NCI-H510A (cell line): ENCODE results near the gene EMP3.
"Not testable (repeated sequence)": the region's sequence is repeated elsewhere in the genome, so short reads cannot be mapped to it uniquely, and the experiment has no call there.

ENCODE experiments used
- DNase-seq: peaks from one replicate; lab custom pipeline; 2025; lab: John Stamatoyannopoulos, UW

Gene EMP3

GRCh38 chr19:48325265-48325910 lies at the start of gene EMP3:
TSS of gene EMP3 (plus strand) at chr19:48325552. CDS start at chr19:48326845, 1,293 bp downstream.
- peak; percentile 27 for DNase-seq

- DNase-seq: no peak
Observed at GRCh38 chr19:48279747-48280146, 45.6 kb upstream of the EMP3 start.

DNA sequence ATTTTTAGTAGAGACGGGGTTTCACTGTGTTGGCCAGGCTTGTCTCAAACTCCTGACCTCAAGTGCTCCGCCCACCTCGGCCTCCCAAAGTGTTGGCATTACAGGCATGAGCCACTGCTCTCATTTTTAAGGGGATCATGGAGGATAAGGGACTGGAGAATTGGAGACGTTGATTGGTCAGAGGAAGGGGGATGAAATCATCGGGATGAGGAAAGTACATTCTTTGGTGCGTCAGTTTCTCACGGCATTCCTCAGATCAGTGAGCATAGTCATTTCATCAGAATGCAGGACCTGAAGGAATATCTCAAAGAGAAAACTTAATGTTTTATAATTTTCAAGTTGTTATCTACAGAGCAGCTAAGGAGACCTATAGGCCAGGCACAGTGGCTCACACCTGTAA lies 41.4 kb upstream of the EMP3 start:
- no peak for DNase-seq

DNA sequence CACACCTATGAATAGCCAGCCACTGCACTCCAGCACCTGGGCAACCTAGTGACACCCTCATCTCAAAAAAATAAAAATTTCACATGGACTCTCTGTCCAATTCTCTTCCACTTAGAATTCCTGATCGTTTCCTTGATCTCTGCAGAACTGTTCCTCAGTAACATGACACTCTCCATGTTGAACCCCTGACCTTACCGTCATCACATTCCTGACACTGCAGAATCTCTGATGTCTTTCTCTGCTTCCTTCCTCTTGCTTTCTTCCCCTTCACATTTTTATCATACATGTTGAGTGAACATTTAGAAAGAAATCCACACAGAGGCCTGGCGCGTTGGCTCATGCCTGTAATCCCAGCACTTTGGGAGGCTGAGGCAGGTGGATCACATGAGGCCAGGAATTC lies 40.5 kb upstream of the EMP3 start:
- DNase-seq: no peak

GRCh38 chr19:48287748-48288147 lies 37.6 kb upstream of the EMP3 start:
- no peak for DNase-seq

DNA sequence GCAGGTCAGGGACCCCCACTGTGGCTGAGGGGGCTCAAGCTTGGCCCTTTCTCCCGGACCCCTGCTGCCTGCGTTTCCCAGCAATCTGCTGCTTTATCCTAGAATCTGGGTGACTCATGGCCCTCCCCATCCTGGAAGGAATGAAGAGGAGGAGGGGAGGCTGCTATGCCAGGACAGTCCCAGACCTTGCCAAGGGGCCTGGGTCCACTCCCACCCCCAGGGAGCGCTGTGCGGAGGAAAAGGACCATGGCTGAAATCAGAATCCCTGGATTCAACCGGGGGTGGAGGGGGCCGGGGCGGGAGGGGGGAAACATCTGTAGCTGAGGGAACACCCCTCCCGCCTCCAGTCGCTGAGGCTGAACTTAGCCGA lies 35.0 kb upstream of the EMP3 start:
- no peak for DNase-seq

DNA sequence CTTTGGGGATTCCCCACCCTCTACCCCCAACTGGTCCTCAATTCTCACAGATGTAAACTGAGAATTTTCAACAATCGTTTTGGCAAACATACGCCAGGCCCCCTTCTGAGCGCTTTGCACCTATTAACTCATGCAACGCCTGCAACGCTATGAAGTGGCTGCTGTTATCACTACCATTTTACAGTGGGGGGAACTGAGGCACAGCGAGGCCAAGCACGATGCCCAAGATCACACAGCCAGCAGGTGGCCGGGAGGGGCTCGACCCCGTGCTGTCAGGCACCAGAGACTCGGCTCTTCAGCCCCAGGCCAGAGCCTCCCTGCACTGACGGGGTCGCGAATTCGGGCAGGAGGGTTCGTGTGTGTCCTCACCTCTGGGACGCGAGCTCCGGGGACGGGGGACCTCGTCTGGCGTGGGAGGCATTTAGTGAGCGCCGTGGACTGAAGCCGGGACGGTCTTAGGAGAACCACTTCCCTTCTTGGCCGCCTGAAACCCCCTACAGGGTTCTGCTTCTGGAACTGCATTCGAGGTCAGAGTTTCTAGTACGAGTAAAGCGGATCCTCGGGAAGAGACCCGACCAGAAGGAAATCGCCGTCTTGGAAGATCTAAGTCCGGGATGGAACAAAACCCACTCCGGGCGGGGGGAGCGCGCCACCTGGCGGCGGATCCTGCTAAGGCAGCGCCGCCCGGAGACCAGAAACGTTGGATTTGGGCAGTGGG lies 34.4 kb upstream of the EMP3 start:
- DNase-seq: no peak

GRCh38 chr19:48291489-48291815 lies 33.9 kb upstream of the EMP3 start:
- DNase-seq: not testable (repeated sequence)

DNA sequence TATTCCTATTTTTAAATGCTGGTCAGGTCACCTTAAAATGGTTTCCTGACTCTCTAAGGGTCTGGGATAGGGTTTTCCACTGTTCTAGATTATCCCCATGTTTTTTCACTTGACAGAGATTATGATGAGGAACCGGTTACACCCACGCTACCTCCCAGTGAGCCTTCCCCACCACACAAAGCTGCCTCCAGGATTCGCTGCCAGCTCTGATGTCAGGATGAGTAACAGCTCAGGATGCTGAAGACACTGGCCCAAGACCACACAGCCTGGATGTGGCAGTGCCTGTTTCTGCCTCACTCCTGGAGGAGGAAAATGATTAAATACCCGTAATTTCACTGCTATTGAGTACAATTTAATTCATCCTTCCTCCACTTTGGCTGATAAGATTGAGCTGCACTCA lies 32.6 kb upstream of the EMP3 start:
- no peak for DNase-seq

DNA sequence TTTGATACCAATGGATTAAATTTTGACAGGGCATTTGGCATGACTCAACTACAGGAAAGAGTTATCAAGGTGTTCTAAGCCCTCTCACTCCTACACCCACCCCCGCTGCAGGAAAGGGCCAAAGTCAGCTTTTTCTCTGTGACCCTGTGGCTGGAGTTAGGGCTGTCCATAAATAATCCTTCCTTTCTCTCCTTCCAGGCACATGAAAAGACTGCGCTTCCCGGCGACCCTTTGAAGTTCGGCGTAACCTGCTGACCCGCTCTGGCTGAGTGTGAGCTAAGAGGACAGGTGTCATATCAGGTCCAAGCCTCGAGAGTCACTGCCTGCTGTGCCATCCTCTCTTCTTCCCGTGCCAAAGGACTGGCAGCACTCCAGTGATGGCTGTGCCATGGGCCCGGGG lies 29.9 kb upstream of the EMP3 start:
- no peak for DNase-seq

DNA sequence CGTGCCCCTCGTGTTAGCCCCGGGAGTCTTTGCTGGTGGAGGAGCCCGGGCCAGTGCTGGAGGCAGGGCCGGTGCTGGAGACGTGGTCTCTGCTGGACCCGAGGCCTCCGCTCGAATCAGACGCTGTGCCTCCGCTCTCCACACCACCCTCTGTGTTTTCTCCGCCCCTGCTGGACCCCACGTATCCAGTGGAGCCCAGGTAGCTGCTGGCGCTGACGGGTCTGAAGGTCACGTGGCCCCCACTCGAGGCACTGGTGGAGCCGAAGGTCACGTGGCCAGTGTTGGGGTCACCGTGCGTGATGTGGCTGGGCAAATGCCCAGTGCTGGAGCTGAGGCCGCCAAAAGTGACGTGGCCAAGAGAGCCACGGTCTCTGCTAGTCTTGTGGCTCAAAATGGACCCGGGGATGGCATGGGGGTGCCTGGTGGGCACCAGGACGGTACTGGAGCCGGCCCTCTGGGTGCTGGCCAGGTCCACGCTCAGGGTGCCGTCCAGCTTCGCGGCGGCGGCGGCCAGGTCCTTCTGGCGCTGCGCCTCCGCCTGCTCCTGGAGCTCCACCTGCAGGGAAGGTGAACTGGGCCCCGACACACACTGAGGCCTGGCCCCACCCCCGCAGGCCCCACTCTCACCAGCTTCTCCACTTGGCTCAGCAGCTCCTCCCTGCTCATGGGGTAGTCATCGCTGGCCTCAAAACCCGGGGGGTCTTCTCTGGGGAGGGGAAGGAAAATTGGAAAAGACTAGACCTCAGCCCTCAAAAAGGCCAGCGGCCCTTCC lies 28.2 kb upstream of the EMP3 start:
- no peak for DNase-seq

GRCh38 chr19:48297975-48298374 lies 27.4 kb upstream of the EMP3 start:
- no peak for DNase-seq

DNA sequence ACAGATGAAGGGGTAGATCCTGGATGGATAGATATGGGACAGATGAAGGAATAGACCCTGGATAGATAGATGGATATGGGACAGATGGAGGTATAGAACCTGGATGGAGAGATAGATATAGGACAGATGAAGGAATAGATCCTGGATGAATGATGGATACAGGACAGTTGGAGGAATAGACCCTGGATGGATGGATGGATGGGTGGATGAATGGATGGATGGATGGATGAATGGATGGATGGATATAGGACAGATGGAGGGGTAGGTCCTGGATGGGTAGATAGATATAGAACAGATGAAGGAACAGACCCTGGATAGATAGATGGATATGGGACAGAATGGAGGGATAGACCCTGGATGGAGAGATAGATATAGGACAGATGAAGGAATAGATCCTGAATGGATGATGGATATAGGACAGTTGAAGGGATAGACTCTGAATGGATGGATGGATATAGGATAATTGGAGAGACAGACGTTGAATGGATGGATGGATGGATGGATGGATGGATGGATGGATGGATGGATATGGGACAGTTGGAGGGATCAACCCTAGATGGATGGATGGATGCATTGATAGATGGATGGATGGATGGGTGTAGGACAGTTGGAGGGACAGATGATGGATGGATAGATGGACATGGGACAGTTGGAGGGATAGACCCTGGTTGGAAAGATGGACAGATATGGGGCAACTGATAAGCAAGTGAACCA lies 23.3 kb upstream of the EMP3 start:
- no peak for DNase-seq

GRCh38 chr19:48302600-48302959 lies 22.8 kb upstream of the EMP3 start:
- no peak for DNase-seq

GRCh38 chr19:48303367-48303766 lies 22.0 kb upstream of the EMP3 start:
- no peak for DNase-seq

GRCh38 chr19:48303866-48304265 lies 21.5 kb upstream of the EMP3 start:
- DNase-seq: no peak

DNA sequence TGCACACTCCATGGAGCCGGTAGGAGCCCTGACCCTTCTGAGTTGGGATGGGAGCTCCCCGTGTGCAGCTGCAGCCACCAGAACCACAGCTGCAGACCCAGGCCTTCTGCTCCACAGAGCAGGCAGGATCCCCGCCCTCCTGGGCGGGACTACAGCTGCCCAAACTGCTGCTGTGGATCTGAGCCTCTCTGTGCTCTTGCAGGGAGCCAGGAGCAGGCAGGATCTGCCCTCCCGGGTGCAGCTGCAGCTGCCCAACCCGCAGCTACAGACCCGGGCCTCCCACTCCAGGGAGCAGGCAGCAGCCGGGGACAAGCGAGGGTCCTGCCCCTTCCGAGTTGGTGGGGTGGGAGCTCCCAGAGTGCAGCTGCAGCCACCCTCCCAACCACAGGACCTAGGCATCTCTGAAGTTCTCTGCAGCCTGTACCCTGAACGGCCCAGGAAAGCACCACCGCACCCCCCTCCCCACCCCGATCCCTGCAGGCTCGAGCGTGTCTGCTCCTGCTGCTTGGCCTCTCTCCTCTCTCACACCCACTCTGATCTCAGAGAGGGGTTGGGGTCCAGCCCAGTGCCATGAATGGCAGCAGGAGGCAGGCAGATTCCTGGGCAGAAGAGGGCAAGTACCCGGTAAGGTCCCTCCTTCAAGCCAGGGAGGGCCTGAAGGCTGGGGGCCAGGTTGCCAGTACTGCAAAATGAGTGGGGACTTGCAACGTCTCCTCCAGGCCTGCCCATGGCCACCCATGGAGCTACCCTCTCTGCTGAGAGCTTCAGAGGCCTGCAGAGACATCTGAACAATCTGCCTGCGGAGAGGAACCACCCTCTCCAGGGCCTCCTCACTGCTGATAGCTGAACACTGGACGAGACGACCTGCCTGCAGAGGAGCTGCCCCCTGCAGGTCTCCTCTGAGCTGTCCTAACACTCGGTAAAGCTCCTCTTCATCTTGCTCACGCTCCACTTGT lies 16.4 kb upstream of the EMP3 start:
- DNase-seq: no peak

DNA sequence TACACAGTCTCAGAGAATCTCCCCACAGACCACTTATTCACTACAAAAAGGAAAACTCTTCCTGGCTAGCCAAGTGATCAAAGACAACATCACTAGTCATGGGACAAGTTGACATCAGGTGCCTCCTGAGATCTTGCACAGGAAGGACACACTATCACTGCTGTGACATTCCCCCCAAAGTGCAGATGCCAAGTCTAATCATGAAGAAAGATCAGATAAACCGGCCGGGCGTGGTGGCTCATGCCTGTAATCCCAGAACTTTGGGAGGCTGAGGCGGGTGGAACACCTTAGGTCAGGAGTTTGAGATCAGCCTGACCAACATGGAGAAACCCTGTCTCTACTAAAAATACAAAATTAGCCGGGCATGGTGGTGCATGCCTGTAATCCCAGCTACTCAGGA lies 15.6 kb upstream of the EMP3 start:
- DNase-seq: not testable (repeated sequence)

- no peak for DNase-seq
Observed at GRCh38 chr19:48310227-48310626, 15.1 kb upstream of the EMP3 start.

DNA sequence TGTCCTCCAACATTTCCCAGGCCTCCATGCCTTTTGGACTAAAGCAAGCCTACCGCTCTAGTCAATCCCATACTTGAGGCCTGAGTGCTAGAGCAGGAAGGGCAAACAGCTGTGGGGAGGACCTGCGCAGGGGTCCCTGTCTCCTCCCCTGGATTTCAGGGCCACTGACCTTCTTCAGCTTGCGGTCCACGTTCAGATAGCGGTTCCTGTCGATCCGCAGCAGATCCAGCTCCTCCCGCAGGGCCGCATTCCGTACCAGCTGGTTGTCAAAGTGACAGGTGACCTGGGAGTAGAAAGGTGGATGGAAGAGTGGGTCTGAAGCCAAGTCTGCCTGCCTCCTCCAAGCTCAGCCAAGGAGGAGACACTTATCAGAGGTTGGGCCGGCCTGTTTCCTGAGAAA lies 14.0 kb upstream of the EMP3 start:
- no peak for DNase-seq

DNA sequence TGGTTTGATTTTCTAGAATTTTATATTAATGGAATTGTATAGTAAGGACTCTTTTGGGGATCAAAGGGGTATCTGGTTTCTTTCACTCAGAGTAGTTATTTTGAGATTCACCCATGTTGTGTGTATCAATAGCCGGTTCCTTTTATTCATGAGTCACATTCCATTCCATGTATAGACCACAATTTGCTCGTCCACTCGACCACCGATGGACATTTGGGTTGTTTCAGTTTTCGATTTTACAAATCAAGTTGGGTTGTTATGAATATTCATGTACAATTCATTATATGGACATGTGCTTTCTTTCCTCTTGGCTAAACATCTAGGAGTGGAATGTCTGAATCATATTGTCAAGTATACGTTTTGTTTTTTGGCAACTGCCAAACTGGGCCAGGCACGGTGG lies 9.6 kb upstream of the EMP3 start:
- DNase-seq: no peak

DNA sequence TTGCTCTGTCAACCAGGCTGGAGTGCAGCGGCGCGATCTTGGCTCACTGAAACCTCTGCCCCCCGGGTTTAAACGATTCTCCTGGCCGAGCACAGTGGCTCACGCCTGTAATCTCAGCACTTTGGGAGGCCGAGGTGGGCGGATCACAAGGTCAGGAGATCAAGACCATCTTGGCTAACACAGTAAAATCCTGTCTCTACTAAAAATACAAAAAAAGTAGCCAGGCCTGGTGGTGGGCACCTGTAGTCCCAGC lies 7.7 kb upstream of the EMP3 start:
- not testable (repeated sequence) for DNase-seq
